ENCODE results near the gene AUNIP.
A peak's percentile ranks its signal among the peaks of the same experiment; 100 is the strongest.

The AUNIP gene

GRCh38 chr1:25875154-25875855 is 16.0 kb upstream of the AUNIP start, which contains the start of gene PAQR7 (continued):
- TF ChIP-seq, protein P1, sequence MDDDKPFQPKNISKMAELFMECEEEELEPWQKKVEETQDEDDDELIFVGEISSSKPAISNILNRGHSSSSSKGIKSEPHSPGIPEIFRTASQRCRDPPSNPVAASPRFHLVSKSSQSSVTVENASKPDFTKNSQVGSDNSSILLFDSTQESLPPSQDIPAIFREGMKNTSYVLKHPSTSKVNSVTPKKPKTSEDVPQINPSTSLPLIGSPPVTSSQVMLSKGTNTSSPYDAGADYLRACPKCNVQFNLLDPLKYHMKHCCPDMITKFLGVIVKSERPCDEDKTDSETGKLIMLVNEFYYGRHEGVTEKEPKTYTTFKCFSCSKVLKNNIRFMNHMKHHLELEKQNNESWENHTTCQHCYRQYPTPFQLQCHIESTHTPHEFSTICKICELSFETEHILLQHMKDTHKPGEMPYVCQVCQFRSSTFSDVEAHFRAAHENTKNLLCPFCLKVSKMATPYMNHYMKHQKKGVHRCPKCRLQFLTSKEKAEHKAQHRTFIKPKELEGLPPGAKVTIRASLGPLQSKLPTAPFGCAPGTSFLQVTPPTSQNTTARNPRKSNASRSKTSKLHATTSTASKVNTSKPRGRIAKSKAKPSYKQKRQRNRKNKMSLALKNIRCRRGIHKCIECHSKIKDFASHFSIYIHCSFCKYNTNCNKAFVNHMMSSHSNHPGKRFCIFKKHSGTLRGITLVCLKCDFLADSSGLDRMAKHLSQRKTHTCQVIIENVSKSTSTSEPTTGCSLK (tag by site-specific recombination; IDR thresholded peaks at IDR 0.05) = no peak
- TF ChIP-seq ZBTB7A (tag by site-specific recombination; IDR thresholded peaks at IDR 0.05; ENCODE audit: low read depth) = peak; percentile 44; the same call in 1 of the 2 replicates
- peak; percentile 81 for TF ChIP-seq KLF16 (tag by site-specific recombination; IDR thresholded peaks at IDR 0.05)
- TF ChIP-seq ZXDB (tag by site-specific recombination; IDR thresholded peaks at IDR 0.05) = peak; percentile 83
- TF ChIP-seq SP3 (tag by site-specific recombination; IDR thresholded peaks at IDR 0.05) = peak; percentile 70
- TF ChIP-seq GLIS1 (tag by site-specific recombination; IDR thresholded peaks at IDR 0.05) = 0 out of 2 replicates have a peak, but pooled peaks have one; percentile 20
- no peak for TF ChIP-seq ZNF488 (tag by site-specific recombination; IDR thresholded peaks at IDR 0.05)
- TF ChIP-seq ZNF23 (tag by site-specific recombination; IDR thresholded peaks at IDR 0.05; ENCODE audit: borderline replicate concordance) = no peak
- peak; percentile 35; the same call in 1 of the 2 replicates for TF ChIP-seq ZNF341 (tag by site-specific recombination; IDR thresholded peaks at IDR 0.05; ENCODE audit: low read depth)
- TF ChIP-seq ZNF391 (tag by site-specific recombination; IDR thresholded peaks at IDR 0.05; ENCODE audit: borderline replicate concordance, low read depth) = peak; percentile 59; the same call in 1 of the 2 replicates
- TF ChIP-seq ZNF510 (tag by site-specific recombination; IDR thresholded peaks at IDR 0.05; ENCODE audit: insufficient replicate concordance) = no peak
- no peak for TF ChIP-seq OVOL3 (tag by site-specific recombination; IDR thresholded peaks at IDR 0.05)
- TF ChIP-seq ZNF2 (tag by site-specific recombination; IDR thresholded peaks at IDR 0.05) = 0 out of 2 replicates have a peak, but pooled peaks have one; percentile 19
- TF ChIP-seq KLF10 (tag by site-specific recombination; IDR thresholded peaks at IDR 0.05) = 0 out of 2 replicates have a peak, but pooled peaks have one; percentile 23
- TF ChIP-seq ZNF571 (tag by site-specific recombination; IDR thresholded peaks at IDR 0.05) = no peak
- TF ChIP-seq ZNF354C (tag by site-specific recombination; IDR thresholded peaks at IDR 0.05; ENCODE audit: borderline replicate concordance, low read depth) = no peak
- TF ChIP-seq ZFP37 (tag by site-specific recombination; IDR thresholded peaks at IDR 0.05) = peak; percentile 48; the same call in 1 of the 2 replicates
- TF ChIP-seq BCL6B (tag by site-specific recombination; IDR thresholded peaks at IDR 0.05) = no peak
- TF ChIP-seq ZNF324 (tag by site-specific recombination; IDR thresholded peaks at IDR 0.05) = 0 out of 2 replicates have a peak, but pooled peaks have one; percentile 48
- no peak; the same call in 1 of the 2 replicates for TF ChIP-seq ZFP69B (tag by site-specific recombination; IDR thresholded peaks at IDR 0.05)
- TF ChIP-seq KLF1 (tag by site-specific recombination; IDR thresholded peaks at IDR 0.05) = peak; percentile 38
- no peak for TF ChIP-seq ZNF248 (tag by site-specific recombination; IDR thresholded peaks at IDR 0.05)
- peak; percentile 56 for TF ChIP-seq ZBTB26 (tag by site-specific recombination; optimal IDR thresholded peaks at IDR 0.05)
- TF ChIP-seq ZBTB48 (tag by site-specific recombination; IDR thresholded peaks at IDR 0.05) = peak; percentile 35; the same call in 1 of the 2 replicates
- TF ChIP-seq MEIS1 (CRISPR knock-in tag; IDR thresholded peaks at IDR 0.05; ENCODE audit: borderline replicate concordance) = no peak
- no peak for TF ChIP-seq BCL11A (tag by site-specific recombination; IDR thresholded peaks at IDR 0.05; ENCODE audit: low read depth)
- TF ChIP-seq ZNF366 (tag by site-specific recombination; conservative IDR thresholded peaks at IDR 0.05) = 0 out of 2 replicates have a peak, but pooled peaks have one; percentile 52
- TF ChIP-seq ZNF544 (tag by site-specific recombination; IDR thresholded peaks at IDR 0.05) = no peak
- TF ChIP-seq, protein P2, sequence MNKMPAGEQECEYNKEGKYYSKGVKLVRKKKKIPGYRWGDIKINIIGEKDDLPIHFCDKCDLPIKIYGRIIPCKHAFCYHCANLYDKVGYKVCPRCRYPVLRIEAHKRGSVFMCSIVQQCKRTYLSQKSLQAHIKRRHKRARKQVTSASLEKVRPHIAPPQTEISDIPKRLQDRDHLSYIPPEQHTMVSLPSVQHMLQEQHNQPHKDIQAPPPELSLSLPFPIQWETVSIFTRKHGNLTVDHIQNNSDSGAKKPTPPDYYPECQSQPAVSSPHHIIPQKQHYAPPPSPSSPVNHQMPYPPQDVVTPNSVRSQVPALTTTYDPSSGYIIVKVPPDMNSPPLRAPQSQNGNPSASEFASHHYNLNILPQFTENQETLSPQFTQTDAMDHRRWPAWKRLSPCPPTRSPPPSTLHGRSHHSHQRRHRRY (tag by site-specific recombination; IDR thresholded peaks at IDR 0.05) = 0 out of 2 replicates have a peak, but pooled peaks have one; percentile 43
- no peak for TF ChIP-seq SETDB1 (IDR thresholded peaks at IDR 0.05; ENCODE audit: insufficient read length, low read length)
- no peak for TF ChIP-seq ZNF133 (tag by site-specific recombination; IDR thresholded peaks at IDR 0.05)
- TF ChIP-seq ZNF335 (tag by site-specific recombination; conservative IDR thresholded peaks at IDR 0.05) = peak; percentile 73
